WTC11 (cell line): Measurements from ENCODE around the gene FILIP1L.

Experiments used
- CBFB ChIP-seq: sonication (generic); formaldehyde crosslinking; IDR thresholded peaks from 2 replicates; pipeline ENCODE4 v1.8.1; 2022; ENCODE audit warnings: mild to moderate bottlenecking, low read depth, missing genetic modification reagents
- CTCF ChIP-seq: fragments of 200-600 bp; IDR thresholded peaks from 2 replicates; pipeline ENCODE4 v1.8.0; 2022; ENCODE audit warnings: antibody characterized with exemption
- E2F1 ChIP-seq: sonication (generic); formaldehyde crosslinking; IDR thresholded peaks from 2 replicates; pipeline ENCODE4 v1.8.0; 2022; ENCODE audit warnings: mild to moderate bottlenecking, missing genetic modification reagents
- FOXP1 ChIP-seq: sonication (generic); formaldehyde crosslinking; IDR thresholded peaks from 2 replicates; pipeline ENCODE4 v1.8.0; 2022; ENCODE audit warnings: missing genetic modification reagents, mild to moderate bottlenecking, moderate library complexity, borderline replicate concordance
- FOXP4 ChIP-seq: sonication (generic); formaldehyde crosslinking; IDR thresholded peaks from 2 replicates; pipeline ENCODE4 v1.8.0; 2022; ENCODE audit warnings: mild to moderate bottlenecking, missing genetic modification reagents
- GABPB1 ChIP-seq: sonication (generic); formaldehyde crosslinking; IDR thresholded peaks from 2 replicates; pipeline ENCODE4 v1.8.1; 2023; ENCODE audit warnings: mild to moderate bottlenecking, missing genetic modification reagents
- MXD4 ChIP-seq: fragments of 250-450 bp; sonication (Bioruptor Pico); IDR thresholded peaks from 2 replicates; pipeline ENCODE4 v1.8.0; 2021; ENCODE audit warnings: mild to moderate bottlenecking, moderate library complexity, borderline replicate concordance
- NFYB ChIP-seq: sonication (generic); formaldehyde crosslinking; conservative IDR thresholded peaks from 2 replicates; pipeline ENCODE4 v1.8.0; 2022; ENCODE audit warnings: low read depth, missing genetic modification reagents
- STAT6 ChIP-seq: sonication (generic); formaldehyde crosslinking; conservative IDR thresholded peaks from 2 replicates; pipeline ENCODE4 v1.8.1; 2023; ENCODE audit warnings: mild to moderate bottlenecking, low read depth, missing genetic modification reagents, moderate library complexity

- TF ChIP-seq CTCF (no peak), E2F1 (no peak), STAT6 (CRISPR knock-in tag) (no peak), FOXP4 (CRISPR knock-in tag) (no peak), FOXP1 (CRISPR knock-in tag) (no peak), MXD4 (CRISPR knock-in tag) (no peak), NFYB (CRISPR knock-in tag) (no peak), CBFB (no peak), GABPB1 (CRISPR knock-in tag) (no peak)
Measured at GRCh38 chr3:99960941-99961340, 153.4 kb downstream of the FILIP1L start.
